KG1 (cell line): ENCODE results near the gene NACA2.
"Not testable (repeated sequence)": the region's sequence is repeated elsewhere in the genome, so short reads cannot be mapped to it uniquely, and the experiment has no call there.

ENCODE experiments used
- DNase-seq: peaks from one replicate; lab custom pipeline; 2025; lab: John Stamatoyannopoulos, UW

NACA2 gene

DNA sequence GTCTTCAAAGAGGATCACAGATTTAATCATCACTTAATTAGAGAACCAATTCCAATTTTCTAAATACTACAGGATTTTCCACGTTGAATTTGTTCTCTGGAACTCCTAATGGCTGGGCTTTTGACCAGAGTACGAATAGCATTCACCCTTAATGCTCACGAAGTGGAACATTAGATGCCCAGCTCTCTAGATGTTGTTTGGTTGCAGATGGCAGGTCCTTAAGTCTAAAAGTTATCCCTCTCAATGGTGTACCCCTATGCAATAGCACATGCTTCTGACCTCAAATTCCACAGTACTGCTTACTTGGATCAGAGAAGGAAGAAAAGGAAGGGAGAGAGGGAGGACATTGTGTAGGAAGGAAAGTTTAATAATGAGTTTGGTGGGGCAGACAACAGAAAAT, 8.6 kb upstream of the NACA2 start:
- DNase-seq: no peak

DNA sequence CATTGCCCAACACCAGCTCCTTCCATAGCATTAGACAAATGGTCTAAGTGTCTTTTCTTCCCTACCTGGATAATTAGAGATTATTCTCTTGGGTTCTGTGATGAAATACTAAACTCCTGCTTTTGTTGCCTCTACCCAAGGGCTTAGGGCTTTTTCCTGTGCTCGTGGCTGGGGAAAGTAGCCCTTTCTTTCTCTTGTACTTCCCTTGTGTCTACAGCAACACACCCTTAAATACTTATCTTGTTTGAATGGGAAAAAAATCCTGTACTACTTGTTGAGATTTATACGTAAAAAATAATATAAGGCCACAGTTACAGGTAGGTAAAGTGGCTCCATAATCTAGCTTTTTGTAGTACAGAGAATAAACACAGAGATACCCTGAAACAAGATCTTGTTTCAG, 7.0 kb upstream of the NACA2 start:
- DNase-seq: no peak

DNA sequence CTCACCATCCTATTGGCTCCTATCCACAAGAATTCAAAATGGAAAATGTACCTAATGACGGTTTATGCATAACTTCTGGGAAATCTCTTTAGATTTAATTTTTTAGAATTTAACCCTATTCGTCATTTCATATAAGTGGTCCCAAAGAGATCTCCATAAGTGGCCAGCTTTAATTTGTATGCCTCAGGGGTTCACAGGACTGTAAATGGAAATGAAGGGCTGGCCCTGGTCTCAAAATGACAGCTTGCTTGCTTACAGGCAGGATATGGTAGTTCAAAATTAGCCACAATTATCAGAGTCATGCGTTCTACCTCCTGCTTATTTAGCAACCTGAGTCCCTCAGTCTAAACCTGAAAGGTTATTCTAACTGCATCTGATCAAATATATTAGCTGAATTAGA, 6.6 kb upstream of the NACA2 start:
- no peak for DNase-seq

GRCh38 chr17:61595418-61596186, 4.6 kb upstream of the NACA2 start:
- DNase-seq: no peak

GRCh38 chr17:61594294-61594825, 3.3 kb upstream of the NACA2 start:
- no peak for DNase-seq

- no peak for DNase-seq
Measured at GRCh38 chr17:61593426-61593825, 2.4 kb upstream of the NACA2 start.

- no peak for DNase-seq
Measured at GRCh38 chr17:61591930-61592329, 911 bp upstream of the NACA2 start.

GRCh38 chr17:61589990-61590389, 1.0 kb downstream of the NACA2 start:
- DNase-seq: no peak

- no peak for DNase-seq
Measured at GRCh38 chr17:61587807-61588660, 3.0 kb downstream of the NACA2 start.

DNA sequence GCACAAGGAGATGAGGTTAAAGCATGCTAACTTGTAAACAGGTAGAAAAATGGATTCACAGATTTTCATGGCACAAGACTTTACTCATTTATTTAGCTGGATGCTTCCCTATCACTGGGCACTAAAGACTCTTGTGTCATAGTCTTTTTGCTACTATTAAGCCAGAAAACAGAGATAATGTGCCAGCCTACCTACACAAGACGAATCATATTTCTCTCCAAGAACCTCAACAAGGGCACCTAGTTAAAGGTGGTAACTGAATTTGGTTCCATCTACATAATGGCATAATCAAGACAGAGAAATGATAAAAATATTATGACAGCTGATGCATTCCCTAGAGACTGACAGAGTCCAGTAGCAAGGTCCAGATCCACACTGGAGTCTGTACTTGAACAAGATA, 3.8 kb downstream of the NACA2 start:
- DNase-seq: no peak

DNA sequence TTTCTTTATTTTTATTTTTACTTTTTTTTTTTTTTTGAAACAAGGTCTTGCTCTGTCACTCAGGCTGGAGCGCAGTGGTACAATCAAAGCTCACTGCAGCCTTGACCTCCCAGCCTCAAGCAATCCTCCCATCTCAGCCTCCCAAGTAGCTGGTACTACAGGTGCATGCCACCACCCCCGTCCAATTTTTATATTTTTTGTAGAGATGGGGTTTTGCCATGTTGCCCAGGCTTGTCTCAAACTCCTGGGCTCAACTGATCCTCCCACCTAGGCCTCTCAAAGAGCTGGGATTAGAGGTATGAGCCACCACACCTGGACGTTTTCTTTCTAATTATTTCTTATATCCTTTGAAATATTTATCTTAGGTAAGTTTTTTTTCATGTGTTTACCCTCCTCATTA, 4.4 kb downstream of the NACA2 start:
- DNase-seq: not testable (repeated sequence)

DNA sequence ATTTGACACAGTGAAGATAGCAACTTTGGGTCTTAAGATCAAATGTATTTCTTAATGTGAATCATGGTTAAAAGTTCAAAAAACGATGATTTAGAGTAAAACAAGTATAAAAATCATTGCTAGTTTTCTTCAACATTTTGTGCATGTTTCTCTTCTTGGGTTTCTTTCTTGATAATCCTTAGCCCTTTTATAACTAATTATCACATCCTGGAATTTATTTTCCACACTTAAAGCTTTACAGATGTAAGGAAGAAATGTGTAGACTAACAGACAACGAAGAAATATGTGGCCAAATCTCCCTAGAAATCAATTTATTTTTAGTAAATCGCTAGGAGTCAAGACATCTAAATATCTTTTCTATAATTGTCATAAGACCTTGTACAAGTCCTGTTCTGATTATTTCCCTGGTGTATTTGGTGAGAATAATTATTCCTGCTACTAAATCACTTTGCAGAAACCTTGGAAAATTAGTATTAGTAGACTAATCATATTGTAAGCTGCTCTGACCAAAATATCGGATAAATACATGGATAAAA, 4.9 kb downstream of the NACA2 start:
- DNase-seq: no peak

- DNase-seq: no peak
Measured at GRCh38 chr17:61584866-61585265, 6.2 kb downstream of the NACA2 start.

- no peak for DNase-seq
Measured at GRCh38 chr17:61584266-61584665, 6.8 kb downstream of the NACA2 start.

- DNase-seq: no peak
Measured at GRCh38 chr17:61583660-61584264, 7.3 kb downstream of the NACA2 start.

- peak; percentile 9 for DNase-seq
Measured at GRCh38 chr17:61583242-61583641, 7.8 kb downstream of the NACA2 start.

GRCh38 chr17:61582593-61582992, 8.4 kb downstream of the NACA2 start:
- DNase-seq: no peak

- no peak for DNase-seq
Measured at GRCh38 chr17:61581611-61582349, 9.2 kb downstream of the NACA2 start.

DNA sequence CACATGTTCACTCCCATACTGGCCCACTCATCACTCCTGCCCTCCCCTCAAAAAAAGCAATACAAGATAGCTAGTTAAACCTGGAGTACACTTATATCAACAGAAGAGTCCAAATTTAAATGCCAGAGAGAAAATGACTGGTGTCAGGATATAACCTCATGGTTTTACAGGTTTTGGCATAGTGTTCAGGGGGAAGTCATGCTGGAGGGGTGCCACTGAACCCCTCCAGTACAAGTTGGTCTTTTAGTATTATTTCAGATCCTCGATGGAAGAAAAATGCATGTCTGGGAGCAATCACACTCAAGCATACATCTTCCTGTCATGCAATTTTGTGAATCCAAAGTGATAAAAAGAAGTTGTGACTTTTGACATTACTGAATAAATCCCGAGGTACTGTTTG, 10.5 kb downstream of the NACA2 start:
- no peak for DNase-seq

GRCh38 chr17:61579961-61580360, 11.1 kb downstream of the NACA2 start:
- DNase-seq: no peak

DNA sequence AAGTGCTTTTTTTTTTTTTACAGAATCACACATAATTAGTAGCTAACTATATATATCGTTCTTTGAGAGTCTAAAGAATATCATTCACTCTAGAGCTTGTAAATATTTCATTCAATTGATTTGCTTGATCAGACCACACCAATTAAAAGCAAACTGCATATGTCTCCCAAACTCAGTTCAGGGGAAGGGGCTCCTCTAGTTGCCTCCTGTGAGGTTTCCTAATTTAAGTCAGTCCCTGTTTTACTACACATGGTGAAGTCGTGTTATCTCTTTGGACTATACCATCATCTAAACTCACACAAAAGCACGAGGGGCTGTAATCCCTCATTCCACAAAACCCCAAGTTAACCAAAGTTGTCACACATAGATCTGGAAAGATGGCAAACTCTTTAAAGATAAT, 11.7 kb downstream of the NACA2 start:
- DNase-seq: no peak

GRCh38 chr17:61578645-61579044, 12.4 kb downstream of the NACA2 start:
- DNase-seq: no peak
